Astrocyte of the spinal cord (primary cell): Measurements from ENCODE around the gene OPCML.

ENCODE experiments used
- DNase-seq: peaks from one replicate; pipeline ENCODE4 v3.0.0; 2011; ENCODE audit warnings: low read depth, low spot score
- H3K4me3 ChIP-seq: 2 replicates; pipeline ENCODE4 v1.5.1; 2011; ENCODE audit warnings: low read depth, mild to moderate bottlenecking, low read length, moderate library complexity
- in situ Hi-C: cut with HindIII; loops from 2 replicates; pipeline ENCODE4 v1.10.0; 2017; ENCODE audit warnings: low sequenced_read_pairs
- TF ChIP-seq, protein P1 (sequence below): IDR thresholded peaks from 2 replicates; pipeline ENCODE4 v1.5.1; 2012; ENCODE audit warnings: low read depth, mild to moderate bottlenecking, low read length, inconsistent platforms

OPCML gene

GRCh38 chr11:133530501-133530835, 1.8 kb downstream of the OPCML start:
- no peak overlapping the region for H3K4me3 ChIP-seq
- DNase-seq: no peak
- in situ Hi-C loops: no loop called here
- TF ChIP-seq, protein P1, sequence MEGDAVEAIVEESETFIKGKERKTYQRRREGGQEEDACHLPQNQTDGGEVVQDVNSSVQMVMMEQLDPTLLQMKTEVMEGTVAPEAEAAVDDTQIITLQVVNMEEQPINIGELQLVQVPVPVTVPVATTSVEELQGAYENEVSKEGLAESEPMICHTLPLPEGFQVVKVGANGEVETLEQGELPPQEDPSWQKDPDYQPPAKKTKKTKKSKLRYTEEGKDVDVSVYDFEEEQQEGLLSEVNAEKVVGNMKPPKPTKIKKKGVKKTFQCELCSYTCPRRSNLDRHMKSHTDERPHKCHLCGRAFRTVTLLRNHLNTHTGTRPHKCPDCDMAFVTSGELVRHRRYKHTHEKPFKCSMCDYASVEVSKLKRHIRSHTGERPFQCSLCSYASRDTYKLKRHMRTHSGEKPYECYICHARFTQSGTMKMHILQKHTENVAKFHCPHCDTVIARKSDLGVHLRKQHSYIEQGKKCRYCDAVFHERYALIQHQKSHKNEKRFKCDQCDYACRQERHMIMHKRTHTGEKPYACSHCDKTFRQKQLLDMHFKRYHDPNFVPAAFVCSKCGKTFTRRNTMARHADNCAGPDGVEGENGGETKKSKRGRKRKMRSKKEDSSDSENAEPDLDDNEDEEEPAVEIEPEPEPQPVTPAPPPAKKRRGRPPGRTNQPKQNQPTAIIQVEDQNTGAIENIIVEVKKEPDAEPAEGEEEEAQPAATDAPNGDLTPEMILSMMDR: no peak

DNA sequence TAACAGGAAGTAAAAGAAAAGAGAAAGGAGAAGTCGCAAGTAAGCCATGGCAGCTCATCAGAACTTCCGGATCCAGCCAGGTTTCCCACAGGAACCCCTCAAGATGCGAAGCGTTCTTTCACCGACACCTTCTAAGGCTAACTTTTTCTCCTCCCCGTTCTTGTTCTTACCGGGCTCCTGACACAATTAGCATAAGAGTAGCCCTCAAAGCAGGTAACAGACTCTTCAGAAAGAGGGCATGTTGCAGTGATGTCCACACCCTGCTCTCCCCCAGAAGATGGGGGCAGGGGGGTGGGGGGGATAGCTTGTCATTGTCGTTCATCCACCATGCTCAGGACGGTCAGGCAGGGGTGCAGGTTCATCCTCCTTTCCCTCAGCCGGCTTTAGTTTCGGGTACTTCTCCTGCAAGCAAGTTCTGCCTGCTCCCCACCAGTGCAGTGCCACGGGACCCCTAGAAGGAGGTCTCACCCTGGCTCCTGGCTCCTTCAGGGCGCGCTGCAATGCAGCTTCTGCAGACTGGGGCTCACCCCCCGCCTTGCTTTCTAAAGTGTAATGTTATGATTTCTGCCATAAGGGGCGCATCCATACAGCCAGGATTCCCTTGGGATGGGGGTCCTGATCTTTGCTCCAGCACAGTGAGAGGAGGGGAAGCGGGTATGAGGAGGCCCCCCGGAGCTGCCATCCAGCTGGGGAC, 2.3 kb downstream of the OPCML start:
- no peak for DNase-seq
- in situ Hi-C loops: no loop called here
- TF ChIP-seq, protein P1: no peak
- no peak overlapping the region for H3K4me3 ChIP-seq

- in situ Hi-C loops: no loop called here
- no peak overlapping the region for H3K4me3 ChIP-seq
- TF ChIP-seq, protein P1: no peak
- DNase-seq: no peak
Observed at GRCh38 chr11:133526790-133527189, 5.5 kb downstream of the OPCML start.

DNA sequence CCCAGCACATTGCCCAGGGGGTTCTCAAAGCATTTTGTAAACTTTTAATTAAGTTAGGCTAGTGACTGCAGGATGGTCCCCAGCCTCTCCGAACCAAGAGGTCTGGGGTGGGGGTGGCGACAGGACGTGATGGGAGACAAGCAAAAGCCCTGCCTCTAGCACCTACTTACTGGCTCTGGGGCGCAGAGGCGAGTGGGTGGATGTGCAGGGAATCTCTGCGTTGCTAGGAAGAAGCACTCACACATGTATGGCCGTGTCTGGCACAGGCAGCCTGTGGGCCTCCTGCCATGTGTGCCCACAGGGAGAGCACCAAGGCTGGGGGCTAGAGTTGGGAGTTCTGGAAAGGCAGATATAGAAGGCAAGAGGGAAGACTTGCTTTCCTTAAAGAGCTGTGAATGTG, 6.3 kb downstream of the OPCML start:
- TF ChIP-seq, protein P1: no peak
- no peak for DNase-seq
- in situ Hi-C loops: no loop called here
- H3K4me3 ChIP-seq: no peak overlapping the region

GRCh38 chr11:133524488-133524887, 7.8 kb downstream of the OPCML start:
- H3K4me3 ChIP-seq: no peak overlapping the region
- in situ Hi-C loops: no loop called here
- TF ChIP-seq, protein P1: no peak
- no peak for DNase-seq

DNA sequence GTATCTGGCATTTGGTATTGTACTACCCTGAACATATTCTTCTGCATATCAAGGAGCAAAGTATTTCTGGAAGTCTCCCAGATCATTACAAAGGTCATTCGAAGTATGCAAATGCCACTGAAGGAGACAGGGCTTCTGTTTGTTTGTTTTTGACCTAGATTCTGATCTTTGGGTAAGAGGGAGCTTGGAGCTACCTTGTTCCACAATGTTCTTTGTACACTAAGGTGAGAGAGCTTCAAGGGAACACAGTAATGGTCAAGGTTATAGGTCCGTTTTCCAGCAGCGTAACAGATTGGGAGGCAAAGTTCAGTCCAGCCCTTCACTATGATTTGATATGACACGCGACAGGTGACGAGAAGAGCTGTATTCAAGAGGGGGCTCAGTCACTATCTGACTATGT, 10.0 kb downstream of the OPCML start:
- no peak overlapping the region for H3K4me3 ChIP-seq
- TF ChIP-seq, protein P1: no peak
- DNase-seq: no peak
- in situ Hi-C loops: no loop called here
